ENCODE measurements around the gene SERINC5. TPM values are rescaled to one million over a fixed set of nuclear protein-coding genes. Genes with fewer than 3 reads are reported as not detected.
"Not testable (repeated sequence)": the region's sequence is repeated elsewhere in the genome, so short reads cannot be mapped to it uniquely, and the experiment has no call there.

The SERINC5 gene
- total RNA-seq, 5 donors from 2014 or later (not counting 1 experiment from before 2014, with no cell fraction given) = 109 to 170 (median 112) TPM

DNA sequence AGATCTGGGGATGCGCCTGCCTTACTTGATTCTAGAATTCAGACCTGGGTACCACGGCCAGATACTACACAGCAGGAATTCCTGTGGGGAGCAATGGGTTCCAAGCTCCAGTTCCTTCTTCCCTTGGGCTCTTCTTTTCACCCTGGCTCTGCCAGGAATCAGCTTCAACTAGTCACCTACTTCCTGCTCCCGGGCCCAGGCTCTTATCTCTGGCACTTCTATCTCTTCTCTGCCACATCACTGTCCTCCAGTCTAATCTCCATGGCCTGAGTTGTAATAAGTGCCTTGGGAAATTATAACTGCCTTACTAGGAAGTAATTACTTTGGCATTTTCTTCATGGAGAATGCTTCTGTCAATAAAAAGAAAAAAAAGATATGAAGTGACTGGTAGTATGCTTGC is 26.2 kb upstream of the SERINC5 start:
- Mint-ChIP-seq H3K27ac (no peak overlapping the region), H3K36me3 (no peaks in the 10 kb centered on the region), H3K4me1 (peaks cover 9 to 29% (median 15%) of the 10 kb centered on the region in 3 donors), H3K4me3 (no peak overlapping the region), H3K9me3 (no peaks in the 10 kb centered on the region), H3K27me3 (no peaks in the 10 kb centered on the region)
- Histone ChIP-seq H3K9me3 (no peaks in the 10 kb centered on the region), H3K27ac (ENCODE audit: low read length) (no peak overlapping the region), H3K4me3 (ENCODE audit: control insufficient read depth in 1 of 2, extremely low read depth in 1 of 2, low read length in 1 of 2) (no peak overlapping the region), H3K4me1 (ENCODE audit: control insufficient read depth in 1 of 2, extremely low read depth in 1 of 2, insufficient read depth in 2 of 2, low read length in 2 of 2) (peaks cover 7 to 9% of the 10 kb centered on the region in 2 experiments), H3K27me3 (replicated peaks in 1 of 2; ENCODE audit: control insufficient read depth in 2 of 2, extremely low read depth in 1 of 2, insufficient read depth in 2 of 2, low read length in 1 of 2) (no peaks in the 10 kb centered on the region), H3K36me3 (ENCODE audit: control insufficient read depth in 2 of 2, extremely low read depth in 1 of 2, insufficient read depth in 1 of 2, low read length in 1 of 2) (no peaks in the 10 kb centered on the region)
- DNase-seq = no peak
- ChIA-PET POLR2A (no interaction called here), CTCF (no interaction called here)
- no peak for ATAC-seq (replicated peaks in 1 of 4)
- WGBS (ENCODE audit: insufficient coverage) = 86% methylated on average over 2 of the region's 3 CpGs

GRCh38 chr5:80277191-80277590 is 21.3 kb upstream of the SERINC5 start:
- CTCF ChIA-PET = interaction anchor here in 1 of 2 donors (0.6 to 1.2 kb wide), 3 partner anchors 73 to 186 kb away, joined by 3 read pairs; no protein-coding TSS in a partner anchor
- Mint-ChIP-seq H3K4me3 (no peak overlapping the region), H3K4me1 (peaks cover 6 to 9% (median 7%) of the 10 kb centered on the region in 3 donors), H3K27me3 (no peaks in the 10 kb centered on the region), H3K36me3 (no peaks in the 10 kb centered on the region), H3K9me3 (no peaks in the 10 kb centered on the region), H3K27ac (no peak overlapping the region)
- ATAC-seq (replicated peaks in 1 of 4) = no peak
- no CpG with 5 or more reads among the region's 2 CpGs for WGBS (ENCODE audit: insufficient coverage)
- H3K27ac ChIP-seq (ENCODE audit: low read length) = no peak overlapping the region
- no peaks in the 10 kb centered on the region for H3K36me3 ChIP-seq (ENCODE audit: control insufficient read depth in 2 of 2, extremely low read depth in 1 of 2, insufficient read depth in 1 of 2, low read length in 1 of 2)
- H3K9me3 ChIP-seq = no peaks in the 10 kb centered on the region
- H3K27me3 ChIP-seq (replicated peaks in 1 of 2; ENCODE audit: control insufficient read depth in 2 of 2, extremely low read depth in 1 of 2, insufficient read depth in 2 of 2, low read length in 1 of 2) = no peaks in the 10 kb centered on the region
- no peak for DNase-seq
- no peak overlapping the region for H3K4me3 ChIP-seq (ENCODE audit: control insufficient read depth in 1 of 2, extremely low read depth in 1 of 2, low read length in 1 of 2)
- peaks cover 4 to 9% of the 10 kb centered on the region in 2 experiments for H3K4me1 ChIP-seq (ENCODE audit: control insufficient read depth in 1 of 2, extremely low read depth in 1 of 2, insufficient read depth in 2 of 2, low read length in 2 of 2)
- POLR2A ChIA-PET = interaction anchor here in 1 of 2 donors (0.6 kb wide), 1 partner anchor 84 kb away, joined by 6 read pairs; no protein-coding TSS in a partner anchor

DNA sequence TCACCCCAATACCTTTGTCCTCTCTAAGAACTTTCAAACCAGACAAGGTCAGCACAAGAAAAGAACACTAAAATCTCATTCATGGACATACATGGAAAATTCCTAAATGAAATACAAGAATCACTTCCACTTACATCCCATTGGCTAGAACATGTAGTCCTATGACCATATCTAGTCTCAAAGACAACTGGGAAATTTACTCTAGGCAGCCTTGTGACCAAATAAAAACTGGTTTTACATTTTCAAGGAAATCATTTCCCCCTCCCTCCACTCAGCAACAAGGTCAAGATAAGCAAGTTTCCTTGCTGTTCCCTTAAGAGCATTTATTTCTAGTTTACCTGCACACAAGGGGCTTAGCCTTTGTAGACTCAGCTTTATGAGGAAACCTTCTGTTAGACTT is 20.3 kb upstream of the SERINC5 start:
- Mint-ChIP-seq H3K4me3 (no peak overlapping the region), H3K27me3 (no peaks in the 10 kb centered on the region)
- POLR2A ChIA-PET = no interaction called here

DNA sequence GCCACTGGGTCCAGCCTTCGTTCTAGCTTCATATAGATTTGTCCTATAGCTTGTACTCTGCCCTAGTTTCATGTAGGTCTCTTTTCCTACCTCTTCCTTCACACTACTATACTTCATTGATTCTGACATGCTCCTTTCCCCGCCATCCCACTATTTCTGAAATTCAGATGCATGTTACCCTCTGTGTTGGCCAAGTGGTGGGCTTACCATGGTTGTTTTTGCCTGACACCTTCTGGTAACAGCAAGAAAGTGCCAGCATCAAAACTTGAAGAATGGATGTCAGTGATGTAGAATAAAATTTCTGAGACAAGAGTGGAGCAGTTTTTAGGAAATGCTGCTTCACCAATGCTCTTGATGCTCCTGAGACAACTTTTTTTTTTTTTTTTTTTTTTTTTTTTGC is 19.5 kb upstream of the SERINC5 start:
- no peak overlapping the region for H3K27ac ChIP-seq (ENCODE audit: low read length)
- DNase-seq = peak in 4 of 35 experiments; percentile 6 to 60 (median 26)
- CTCF ChIA-PET = interaction anchor here (0.7 to 1.9 kb wide), 11 partner anchors 9 to 184 kb away, joined by 3 to 13 read pairs (median 3); no protein-coding TSS in a partner anchor
- H3K4me3 Mint-ChIP-seq = no peak overlapping the region
- ATAC-seq (replicated peaks in 1 of 4) = peak; percentile 64 to 81 (median 74)
- H3K27me3 Mint-ChIP-seq = no peaks in the 10 kb centered on the region
- peaks cover 19 to 23% (median 21%) of the 10 kb centered on the region in 3 donors for H3K4me1 Mint-ChIP-seq
- POLR2A ChIA-PET = interaction anchor here in 1 of 2 donors (0.6 kb wide), 1 partner anchor 83 kb away, joined by 3 read pairs; no protein-coding TSS in a partner anchor
- H3K9me3 ChIP-seq = no peaks in the 10 kb centered on the region
- no peaks in the 10 kb centered on the region for H3K36me3 Mint-ChIP-seq
- H3K36me3 ChIP-seq (ENCODE audit: control insufficient read depth in 2 of 2, extremely low read depth in 1 of 2, insufficient read depth in 1 of 2, low read length in 1 of 2) = no peaks in the 10 kb centered on the region
- no peak overlapping the region for H3K4me3 ChIP-seq (ENCODE audit: control insufficient read depth in 1 of 2, extremely low read depth in 1 of 2, low read length in 1 of 2)
- H3K4me1 ChIP-seq (ENCODE audit: control insufficient read depth in 1 of 2, extremely low read depth in 1 of 2, insufficient read depth in 2 of 2, low read length in 2 of 2) = peaks cover 11 to 23% of the 10 kb centered on the region in 2 experiments
- 36% methylated on average over 1 of the region's 2 CpGs for WGBS (ENCODE audit: insufficient coverage)
- H3K27me3 ChIP-seq (replicated peaks in 1 of 2; ENCODE audit: control insufficient read depth in 2 of 2, extremely low read depth in 1 of 2, insufficient read depth in 2 of 2, low read length in 1 of 2) = no peaks in the 10 kb centered on the region
- H3K27ac Mint-ChIP-seq = no peak overlapping the region
- no peaks in the 10 kb centered on the region for H3K9me3 Mint-ChIP-seq

More for the DNA sequence above, 20.3 kb upstream of the SERINC5 start:
- Histone ChIP-seq H3K4me1 (ENCODE audit: control insufficient read depth in 1 of 2, extremely low read depth in 1 of 2, insufficient read depth in 2 of 2, low read length in 2 of 2) (peaks cover 8 to 14% of the 10 kb centered on the region in 2 experiments), H3K27ac (ENCODE audit: low read length) (no peak overlapping the region), H3K9me3 (no peaks in the 10 kb centered on the region), H3K36me3 (ENCODE audit: control insufficient read depth in 2 of 2, extremely low read depth in 1 of 2, insufficient read depth in 1 of 2, low read length in 1 of 2) (no peaks in the 10 kb centered on the region), H3K4me3 (ENCODE audit: control insufficient read depth in 1 of 2, extremely low read depth in 1 of 2, low read length in 1 of 2) (no peak overlapping the region), H3K27me3 (replicated peaks in 1 of 2; ENCODE audit: control insufficient read depth in 2 of 2, extremely low read depth in 1 of 2, insufficient read depth in 2 of 2, low read length in 1 of 2) (no peaks in the 10 kb centered on the region)
- CTCF ChIA-PET = interaction anchor here (0.7 to 1.9 kb wide), 5 partner anchors 9 to 185 kb away, joined by 3 to 13 read pairs (median 4); no protein-coding TSS in a partner anchor
- Mint-ChIP-seq H3K36me3 (no peaks in the 10 kb centered on the region), H3K9me3 (no peaks in the 10 kb centered on the region), H3K4me1 (peaks cover 11 to 16% (median 14%) of the 10 kb centered on the region in 3 donors), H3K27ac (peak overlapping the region in 1 of 2 donors; percentile 48)
- ATAC-seq (replicated peaks in 1 of 4) (no peak), DNase-seq (no peak)

GRCh38 chr5:80270543-80270942 is 14.7 kb upstream of the SERINC5 start:
- no CpG with 5 or more reads among the region's 2 CpGs for WGBS (ENCODE audit: insufficient coverage)
- not testable (repeated sequence) for DNase-seq; H3K36me3 ChIP-seq (ENCODE audit: control insufficient read depth in 2 of 2, extremely low read depth in 1 of 2, insufficient read depth in 1 of 2, low read length in 1 of 2); H3K4me3 ChIP-seq (ENCODE audit: control insufficient read depth in 1 of 2, extremely low read depth in 1 of 2, low read length in 1 of 2); H3K27me3 Mint-ChIP-seq; H3K9me3 Mint-ChIP-seq; H3K36me3 Mint-ChIP-seq; H3K9me3 ChIP-seq; H3K27me3 ChIP-seq (replicated peaks in 1 of 2; ENCODE audit: control insufficient read depth in 2 of 2, extremely low read depth in 1 of 2, insufficient read depth in 2 of 2, low read length in 1 of 2)
- H3K4me1 ChIP-seq (ENCODE audit: control insufficient read depth in 1 of 2, extremely low read depth in 1 of 2, insufficient read depth in 2 of 2, low read length in 2 of 2) = peaks cover 31 to 44% of the 10 kb centered on the region in 2 experiments
- H3K4me1 Mint-ChIP-seq = peaks cover 48 to 49% (median 48%) of the 10 kb centered on the region in 3 donors
- H3K27ac Mint-ChIP-seq = peak overlapping the region; percentile 97 to 99
- peak in 3 of 4 experiments; percentile 14 to 30 (median 19) for ATAC-seq (replicated peaks in 1 of 4)
- H3K27ac ChIP-seq (ENCODE audit: low read length) = peak overlapping the region; percentile 75
- CTCF ChIA-PET = interaction anchor here (0.6 to 1.5 kb wide), 7 partner anchors 9 to 394 kb away, joined by 3 to 4 read pairs (median 3); partner anchors contain the start of gene SERINC5 (in 1 of the 2)
- POLR2A ChIA-PET = interaction anchor here in 1 of 2 donors (0.6 kb wide), 2 partner anchors 37 to 118 kb away, joined by 5 to 6 read pairs; no protein-coding TSS in a partner anchor
- peak overlapping the region in 2 of 3 donors; percentile 50 to 60 for H3K4me3 Mint-ChIP-seq

GRCh38 chr5:80269991-80270438 is 14.2 kb upstream of the SERINC5 start:
- CTCF ChIA-PET = interaction anchor here (0.6 to 1.0 kb wide), 4 partner anchors 11 to 178 kb away, joined by 3 to 5 read pairs (median 4); partner anchors contain the start of gene SERINC5 (in 1 of the 2)
- Histone ChIP-seq H3K27me3 (replicated peaks in 1 of 2; ENCODE audit: control insufficient read depth in 2 of 2, extremely low read depth in 1 of 2, insufficient read depth in 2 of 2, low read length in 1 of 2) (no peaks in the 10 kb centered on the region), H3K27ac (ENCODE audit: low read length) (peak overlapping the region; percentile 75), H3K4me3 (ENCODE audit: control insufficient read depth in 1 of 2, extremely low read depth in 1 of 2, low read length in 1 of 2) (no peak overlapping the region), H3K9me3 (no peaks in the 10 kb centered on the region), H3K36me3 (ENCODE audit: control insufficient read depth in 2 of 2, extremely low read depth in 1 of 2, insufficient read depth in 1 of 2, low read length in 1 of 2) (no peaks in the 10 kb centered on the region), H3K4me1 (ENCODE audit: control insufficient read depth in 1 of 2, extremely low read depth in 1 of 2, insufficient read depth in 2 of 2, low read length in 2 of 2) (peaks cover 31 to 40% of the 10 kb centered on the region in 2 experiments)
- 45% methylated on average over 3 of the region's 8 CpGs for WGBS (ENCODE audit: insufficient coverage)
- no peaks in the 10 kb centered on the region for H3K27me3 Mint-ChIP-seq
- no peaks in the 10 kb centered on the region for H3K9me3 Mint-ChIP-seq
- ATAC-seq (replicated peaks in 1 of 4) (peak; percentile 82 to 89 (median 86)), DNase-seq (peak in 23 of 35 experiments; percentile 20 to 56 (median 40))
- peaks cover 46 to 49% (median 47%) of the 10 kb centered on the region in 3 donors for H3K4me1 Mint-ChIP-seq
- H3K36me3 Mint-ChIP-seq = no peaks in the 10 kb centered on the region
- H3K4me3 Mint-ChIP-seq = peak overlapping the region; percentile 50 to 60 (median 51)
- POLR2A ChIA-PET = interaction anchor here (0.6 to 0.7 kb wide), 3 partner anchors 37 to 424 kb away, joined by 4 to 6 read pairs (median 5); no protein-coding TSS in a partner anchor
- H3K27ac Mint-ChIP-seq = peak overlapping the region; percentile 97 to 99

All from T-cell (primary cell).